ENCODE measurements around the gene FBXL15.

GRCh38 chr10:102407425-102408130 lies 13.1 kb upstream of the FBXL15 start:
- TF ChIP-seq CTCF (IDR thresholded peaks at IDR 0.05): no peak
- no peak for TF ChIP-seq IRF2 (CRISPR knock-in tag; IDR thresholded peaks at IDR 0.05; ENCODE audit: borderline replicate concordance, low read depth)
- no peak for TF ChIP-seq CREB1 (CRISPR knock-in tag; IDR thresholded peaks at IDR 0.05)
- TF ChIP-seq MAX (CRISPR knock-in tag; IDR thresholded peaks at IDR 0.05): no peak
- no peak for TF ChIP-seq MYBL2 (CRISPR knock-in tag; IDR thresholded peaks at IDR 0.05)

Measured in WTC11 (cell line).